ENCODE results near the gene EPAS1. TPM values are rescaled to one million over a fixed set of nuclear protein-coding genes. Genes with fewer than 3 reads are reported as not detected.
"Not testable (repeated sequence)": the region's sequence is repeated elsewhere in the genome, so short reads cannot be mapped to it uniquely, and the experiment has no call there.

EPAS1 gene
- total RNA-seq, 1 experiment from 2014 or later, result 43.2 TPM

DNA sequence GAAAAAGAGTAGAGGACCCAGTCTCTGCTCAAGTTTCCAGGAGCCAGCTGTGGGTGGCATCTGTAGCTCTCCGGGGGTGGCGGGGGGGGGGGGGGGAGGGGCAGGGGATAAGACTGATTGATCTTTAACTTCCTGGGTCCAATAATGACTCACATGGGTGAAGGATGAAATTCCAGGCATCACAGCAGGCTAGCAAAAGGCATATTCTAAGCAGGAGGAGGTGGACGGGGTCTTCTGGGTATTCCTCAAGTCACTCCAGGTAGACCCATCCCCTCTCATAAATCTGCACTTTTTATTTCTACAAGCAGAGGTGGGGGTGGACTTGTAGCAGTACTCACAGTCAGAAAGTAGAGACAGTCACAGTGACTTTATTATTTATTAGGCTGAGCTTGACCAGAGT, 96.7 kb downstream of the EPAS1 start:
- intact Hi-C loops (cut with micrococcal nuclease), result no loop called here
- no TSS peak for BruUV-seq (replicated peaks)
- CTCF ChIA-PET, result no interaction called here
- H3K27ac ChIP-seq (ENCODE audit: low read length), result no peak overlapping the region
- H2AFZ ChIP-seq (ENCODE audit: low read length), result no peak overlapping the region
- no peaks in the 10 kb centered on the region for H3K4me1 ChIP-seq (ENCODE audit: insufficient read depth, low read length)
- no peaks in the 10 kb centered on the region for H3K36me3 ChIP-seq (ENCODE audit: low read depth, low read length)
- no peak overlapping the region for H3K4me2 ChIP-seq (ENCODE audit: low read length)
- no peaks in the 10 kb centered on the region for H3K27me3 ChIP-seq (ENCODE audit: low read length)
- POLR2A ChIA-PET (ENCODE audit: unreplicated experiment), result no interaction called here
- TF ChIP-seq EZH2phosphoT487 (IDR thresholded peaks at IDR 0.05; ENCODE audit: borderline replicate concordance, low read length) (no peak), EZH2 (IDR thresholded peaks at IDR 0.05; ENCODE audit: low read length, unreplicated experiment) (no peak), CTCF (conservative IDR thresholded peaks at IDR 0.05; ENCODE audit: low read depth, low read length) (no peak)
- no peak overlapping the region for H3K9ac ChIP-seq (ENCODE audit: low read length)
- no peaks in the 10 kb centered on the region for H3F3A ChIP-seq (ENCODE audit: low read length, unreplicated experiment)
- H3K79me2 ChIP-seq (ENCODE audit: low read length), result no peaks in the 10 kb centered on the region
- no peaks in the 10 kb centered on the region for H3K9me2 ChIP-seq (replicated peaks; ENCODE audit: low read length)
- ATAC-seq (no peak), DNase-seq (no peak)
- no peaks in the 10 kb centered on the region for H3K9me3 ChIP-seq (ENCODE audit: low read length)
- H4K20me1 ChIP-seq (ENCODE audit: low read length), result no peaks in the 10 kb centered on the region
- no peak overlapping the region for H3K4me3 ChIP-seq (ENCODE audit: low read length)

- H4K20me1 ChIP-seq (ENCODE audit: low read length), result no peaks in the 10 kb centered on the region
- CTCF ChIA-PET, result no interaction called here
- ATAC-seq (no peak), DNase-seq (no peak)
- H3K36me3 ChIP-seq (ENCODE audit: low read depth, low read length), result no peaks in the 10 kb centered on the region
- H3K4me1 ChIP-seq (ENCODE audit: insufficient read depth, low read length), result no peaks in the 10 kb centered on the region
- H3K4me2 ChIP-seq (ENCODE audit: low read length), result no peak overlapping the region
- no peaks in the 10 kb centered on the region for H3K79me2 ChIP-seq (ENCODE audit: low read length)
- no peaks in the 10 kb centered on the region for H3F3A ChIP-seq (ENCODE audit: low read length, unreplicated experiment)
- no peaks in the 10 kb centered on the region for H3K27me3 ChIP-seq (ENCODE audit: low read length)
- POLR2A ChIA-PET (ENCODE audit: unreplicated experiment), result no interaction called here
- intact Hi-C loops (cut with micrococcal nuclease), result no loop called here
- H3K9me3 ChIP-seq (ENCODE audit: low read length), result no peaks in the 10 kb centered on the region
- no peaks in the 10 kb centered on the region for H3K9me2 ChIP-seq (replicated peaks; ENCODE audit: low read length)
- H3K27ac ChIP-seq (ENCODE audit: low read length), result no peak overlapping the region
- H3K4me3 ChIP-seq (ENCODE audit: low read length), result no peak overlapping the region
- no TSS peak for BruUV-seq (replicated peaks)
- TF ChIP-seq EZH2 (IDR thresholded peaks at IDR 0.05; ENCODE audit: low read length, unreplicated experiment) (no peak), EZH2phosphoT487 (IDR thresholded peaks at IDR 0.05; ENCODE audit: borderline replicate concordance, low read length) (no peak), CTCF (conservative IDR thresholded peaks at IDR 0.05; ENCODE audit: low read depth, low read length) (no peak)
- no peak overlapping the region for H2AFZ ChIP-seq (ENCODE audit: low read length)
- no peak overlapping the region for H3K9ac ChIP-seq (ENCODE audit: low read length)
Observed at GRCh38 chr2:46394649-46395510, 97.7 kb downstream of the EPAS1 start.

DNA sequence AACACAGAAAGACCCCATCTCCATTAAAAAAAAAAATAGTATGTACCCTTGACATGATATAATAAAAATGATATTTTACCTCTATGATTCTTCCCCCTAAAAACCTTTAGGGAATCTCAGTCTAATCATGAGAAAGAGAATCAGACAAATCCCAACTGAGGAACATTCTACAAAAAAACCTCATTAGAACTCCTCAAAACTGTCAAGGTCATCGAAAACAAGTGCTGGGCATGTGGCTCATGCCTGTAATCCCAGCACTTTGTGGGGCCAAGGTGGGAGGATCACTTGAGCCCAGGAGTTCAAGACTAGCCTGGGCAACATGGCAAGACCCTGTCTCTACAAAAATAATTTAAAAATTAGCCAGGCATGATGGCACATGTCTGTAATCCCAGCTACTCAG, 98.5 kb downstream of the EPAS1 start:
- H3K27me3 ChIP-seq (ENCODE audit: low read length); H3F3A ChIP-seq (ENCODE audit: low read length, unreplicated experiment); H3K9ac ChIP-seq (ENCODE audit: low read length); BruUV-seq (replicated peaks); intact Hi-C loops (cut with micrococcal nuclease); H2AFZ ChIP-seq (ENCODE audit: low read length); H3K79me2 ChIP-seq (ENCODE audit: low read length); DNase-seq; CTCF ChIA-PET; POLR2A ChIA-PET (ENCODE audit: unreplicated experiment); H3K4me1 ChIP-seq (ENCODE audit: insufficient read depth, low read length); H3K4me2 ChIP-seq (ENCODE audit: low read length); H3K27ac ChIP-seq (ENCODE audit: low read length); H3K9me3 ChIP-seq (ENCODE audit: low read length); ATAC-seq; H3K9me2 ChIP-seq (replicated peaks; ENCODE audit: low read length); H4K20me1 ChIP-seq (ENCODE audit: low read length); H3K36me3 ChIP-seq (ENCODE audit: low read depth, low read length); H3K4me3 ChIP-seq (ENCODE audit: low read length): not testable (repeated sequence)
